Testis (tissue), 2 donors: ENCODE data around the gene RNF212.

ENCODE experiments used
- POLR2A ChIP-seq: fragments of 450-650 bp; IDR thresholded peaks from one replicate; pipeline ENCODE4 v1.6.1; 2017; ENCODE audit warnings: antibody characterized with exemption, mild to moderate bottlenecking, moderate library complexity
- TF ChIP-seq, protein P1 (sequence below), 3 experiments: fragments of 450-650 bp in 2 of 3; fragments of 200-600 bp in 1 of 3; sonication (generic) in 1 of 3; IDR thresholded peaks; one replicate each; pipeline ENCODE4 v1.5.1; 2016 to 2019; ENCODE audit warnings: antibody characterized with exemption in 3 of 3, mild to moderate bottlenecking in 2 of 3, moderate library complexity in 1 of 3

DNA sequence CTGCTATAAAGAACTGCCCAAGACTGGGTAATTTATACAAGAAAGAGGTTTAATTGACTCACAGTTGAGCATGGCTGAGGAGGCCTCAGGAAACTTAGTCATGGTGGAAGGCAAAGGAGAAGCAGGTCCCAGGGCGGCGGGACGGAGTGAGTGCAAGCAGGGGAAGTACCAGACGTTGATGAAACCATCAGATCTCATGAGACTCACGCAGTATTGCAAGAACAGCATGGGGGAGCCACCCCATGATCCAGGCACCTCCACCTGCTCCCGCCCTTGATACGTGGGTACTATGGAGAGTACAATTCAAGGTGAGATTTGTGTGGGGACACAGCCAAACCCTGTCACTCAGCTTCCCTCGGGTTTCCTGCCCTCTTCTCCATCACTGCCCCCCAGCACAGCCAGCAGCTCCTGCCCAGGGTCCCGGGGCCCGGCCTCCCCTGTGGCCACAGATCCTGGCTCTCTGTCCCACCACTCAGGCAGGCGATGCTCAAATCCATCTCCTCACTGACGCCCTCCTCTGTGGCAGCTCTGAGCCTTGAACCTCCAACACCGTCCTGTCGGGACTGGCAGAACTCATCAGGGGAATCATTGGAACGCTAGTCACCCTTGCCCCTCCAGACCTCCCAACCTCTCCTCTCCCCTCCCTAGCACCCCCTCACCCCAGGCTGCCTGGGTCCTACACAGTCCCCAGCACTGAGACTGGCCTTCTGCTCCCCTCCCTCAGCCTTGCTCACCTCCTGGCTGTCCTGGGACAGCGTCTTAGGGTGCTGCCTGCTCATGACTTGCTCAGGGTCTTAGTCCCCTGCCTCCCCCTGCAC lies 64.4 kb downstream of the RNF212 start:
- TF ChIP-seq, protein P1, sequence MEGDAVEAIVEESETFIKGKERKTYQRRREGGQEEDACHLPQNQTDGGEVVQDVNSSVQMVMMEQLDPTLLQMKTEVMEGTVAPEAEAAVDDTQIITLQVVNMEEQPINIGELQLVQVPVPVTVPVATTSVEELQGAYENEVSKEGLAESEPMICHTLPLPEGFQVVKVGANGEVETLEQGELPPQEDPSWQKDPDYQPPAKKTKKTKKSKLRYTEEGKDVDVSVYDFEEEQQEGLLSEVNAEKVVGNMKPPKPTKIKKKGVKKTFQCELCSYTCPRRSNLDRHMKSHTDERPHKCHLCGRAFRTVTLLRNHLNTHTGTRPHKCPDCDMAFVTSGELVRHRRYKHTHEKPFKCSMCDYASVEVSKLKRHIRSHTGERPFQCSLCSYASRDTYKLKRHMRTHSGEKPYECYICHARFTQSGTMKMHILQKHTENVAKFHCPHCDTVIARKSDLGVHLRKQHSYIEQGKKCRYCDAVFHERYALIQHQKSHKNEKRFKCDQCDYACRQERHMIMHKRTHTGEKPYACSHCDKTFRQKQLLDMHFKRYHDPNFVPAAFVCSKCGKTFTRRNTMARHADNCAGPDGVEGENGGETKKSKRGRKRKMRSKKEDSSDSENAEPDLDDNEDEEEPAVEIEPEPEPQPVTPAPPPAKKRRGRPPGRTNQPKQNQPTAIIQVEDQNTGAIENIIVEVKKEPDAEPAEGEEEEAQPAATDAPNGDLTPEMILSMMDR (IDR thresholded peaks at IDR 0.05) = no peak
- no peak for TF ChIP-seq POLR2A
